Mononuclear cell (primary cell): ENCODE measurements around the gene CPNE6. TPM values are rescaled to one million over a fixed set of nuclear protein-coding genes. Genes with fewer than 3 reads are reported as not detected.
"Not testable (repeated sequence)": the region's sequence is repeated elsewhere in the genome, so short reads cannot be mapped to it uniquely, and the experiment has no call there.

Source experiments
- H3K27me3 ChIP-seq: 2 replicates; pipeline ENCODE4 v1.6.0; 2011; ENCODE audit warnings: low read length, control low read depth; ENCODE audit not compliant: insufficient read depth
- H3K4me1 ChIP-seq: 2 replicates; pipeline ENCODE4 v1.5.1; 2011; ENCODE audit warnings: mild to moderate bottlenecking, low read length, control low read depth; ENCODE audit not compliant: insufficient read depth
- H3K4me3 ChIP-seq: 2 replicates; pipeline ENCODE4 v1.5.1; 2011; ENCODE audit warnings: mild to moderate bottlenecking, low read length, moderate library complexity
- H3K9me3 ChIP-seq: 2 replicates; pipeline ENCODE4 v1.5.1; 2011; ENCODE audit warnings: low read depth, mild to moderate bottlenecking, control low read depth, low read length
- total RNA-seq: library from RNA; depleted of rRNA; stranded (reverse); fragments of >200 nt; gene quantifications from one replicate; pipeline ENCODE4 v1.2.3, GENCODE V29; 2012

Gene CPNE6
- total RNA-seq, 1 donor, result not detected

GRCh38 chr14:24096545-24097181 lies 25.3 kb downstream of the CPNE6 start:
- no peaks in the 10 kb centered on the region for H3K9me3 ChIP-seq
- H3K4me1 ChIP-seq, result peaks cover 53% of the 10 kb centered on the region
- H3K27me3 ChIP-seq, result no peaks in the 10 kb centered on the region
- no peak overlapping the region for H3K4me3 ChIP-seq

GRCh38 chr14:24098229-24098926 lies 27.0 kb downstream of the CPNE6 start:
- Histone ChIP-seq H3K9me3 (no peaks in the 10 kb centered on the region), H3K27me3 (no peaks in the 10 kb centered on the region), H3K4me3 (no peak overlapping the region), H3K4me1 (peaks cover 38% of the 10 kb centered on the region)

GRCh38 chr14:24098927-24099813 lies 27.8 kb downstream of the CPNE6 start:
- H3K27me3 ChIP-seq, result no peaks in the 10 kb centered on the region
- no peak overlapping the region for H3K4me3 ChIP-seq
- H3K9me3 ChIP-seq, result no peaks in the 10 kb centered on the region
- peaks cover 33% of the 10 kb centered on the region for H3K4me1 ChIP-seq

GRCh38 chr14:24100197-24100981 lies 29.0 kb downstream of the CPNE6 start:
- no peaks in the 10 kb centered on the region for H3K27me3 ChIP-seq
- H3K9me3 ChIP-seq, result no peaks in the 10 kb centered on the region
- H3K4me1 ChIP-seq, result peaks cover 24% of the 10 kb centered on the region
- no peak overlapping the region for H3K4me3 ChIP-seq

DNA sequence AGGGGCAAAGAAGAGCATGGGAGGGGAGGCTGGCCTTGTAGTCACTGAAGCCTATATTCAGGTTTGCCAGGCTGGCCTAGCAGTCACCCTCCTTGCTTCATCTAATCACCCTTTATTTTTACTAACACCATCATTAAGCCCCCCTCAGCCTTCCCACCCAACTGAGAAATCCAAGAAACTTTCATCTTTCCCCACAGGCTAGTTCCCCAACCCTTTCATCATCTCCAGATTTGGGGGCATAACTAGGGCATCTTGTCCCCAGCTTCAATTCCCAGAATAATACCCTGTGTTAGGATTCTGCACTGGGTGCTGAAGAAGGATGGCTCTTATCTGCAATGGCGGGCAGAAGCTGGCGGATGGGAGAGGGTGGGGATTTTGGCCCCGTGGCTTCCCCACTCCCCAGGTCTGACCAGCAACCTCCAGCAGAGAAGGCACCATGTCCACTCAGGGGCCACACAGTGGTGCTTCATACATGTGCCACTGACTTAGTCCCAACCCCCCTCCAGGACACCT lies 29.7 kb downstream of the CPNE6 start:
- Histone ChIP-seq H3K27me3 (no peaks in the 10 kb centered on the region), H3K4me1 (peaks cover 17% of the 10 kb centered on the region), H3K9me3 (no peaks in the 10 kb centered on the region), H3K4me3 (no peak overlapping the region)

- H3K4me3 ChIP-seq, result no peak overlapping the region
- H3K27me3 ChIP-seq, result no peaks in the 10 kb centered on the region
- no peaks in the 10 kb centered on the region for H3K9me3 ChIP-seq
- peaks cover 17% of the 10 kb centered on the region for H3K4me1 ChIP-seq
Observed at GRCh38 chr14:24102357-24103048, 31.1 kb downstream of the CPNE6 start.

DNA sequence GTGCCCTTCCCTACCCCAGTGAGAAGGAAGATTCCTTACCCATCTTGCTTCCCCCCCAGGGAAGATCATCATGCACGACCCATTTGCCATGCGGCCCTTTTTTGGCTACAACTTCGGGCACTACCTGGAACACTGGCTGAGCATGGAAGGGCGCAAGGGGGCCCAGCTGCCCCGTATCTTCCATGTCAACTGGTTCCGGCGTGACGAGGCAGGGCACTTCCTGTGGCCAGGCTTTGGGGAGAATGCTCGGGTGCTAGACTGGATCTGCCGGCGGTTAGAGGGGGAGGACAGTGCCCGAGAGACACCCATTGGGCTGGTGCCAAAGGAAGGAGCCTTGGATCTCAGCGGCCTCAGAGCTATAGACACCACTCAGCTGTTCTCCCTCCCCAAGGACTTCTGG lies 32.1 kb downstream of the CPNE6 start:
- Histone ChIP-seq H3K27me3 (no peaks in the 10 kb centered on the region), H3K4me3 (no peak overlapping the region), H3K9me3 (no peaks in the 10 kb centered on the region), H3K4me1 (peaks cover 22% of the 10 kb centered on the region)

GRCh38 chr14:24105609-24106239 lies 34.4 kb downstream of the CPNE6 start:
- peaks cover 19% of the 10 kb centered on the region for H3K4me1 ChIP-seq
- H3K9me3 ChIP-seq, H3K4me3 ChIP-seq, H3K27me3 ChIP-seq: not testable (repeated sequence)

GRCh38 chr14:24106672-24107271 lies 35.4 kb downstream of the CPNE6 start:
- Histone ChIP-seq H3K4me1 (peaks cover 19% of the 10 kb centered on the region), H3K4me3 (no peak overlapping the region), H3K9me3 (no peaks in the 10 kb centered on the region), H3K27me3 (no peaks in the 10 kb centered on the region)

DNA sequence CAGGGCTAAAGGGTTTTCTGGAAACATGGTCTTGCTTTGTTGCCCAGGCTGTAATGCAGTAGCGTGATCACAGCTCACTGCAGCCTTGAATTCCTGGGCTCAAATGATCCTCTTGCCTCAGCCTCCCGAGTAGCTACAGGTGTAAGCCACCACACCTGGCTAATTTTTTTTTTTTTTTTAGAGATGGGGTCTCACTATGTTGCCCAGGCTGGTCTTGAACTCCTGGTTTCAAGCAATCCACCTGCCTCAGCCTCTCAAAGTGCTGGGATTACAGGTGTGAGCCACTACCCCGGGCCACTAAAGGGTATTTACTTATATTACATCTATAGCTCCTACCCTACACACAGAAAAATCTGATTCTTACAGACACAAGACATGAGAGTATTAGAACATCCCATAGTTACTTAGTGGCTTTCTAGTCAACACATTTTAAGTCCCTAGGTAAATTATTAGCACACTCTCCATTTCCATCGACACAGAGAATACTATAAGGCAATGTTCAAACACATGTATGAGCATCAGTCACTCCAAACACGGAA lies 37.0 kb downstream of the CPNE6 start:
- H3K9me3 ChIP-seq, result no peaks in the 10 kb centered on the region
- no peaks in the 10 kb centered on the region for H3K27me3 ChIP-seq
- H3K4me3 ChIP-seq, result no peak overlapping the region
- peaks cover 22% of the 10 kb centered on the region for H3K4me1 ChIP-seq

DNA sequence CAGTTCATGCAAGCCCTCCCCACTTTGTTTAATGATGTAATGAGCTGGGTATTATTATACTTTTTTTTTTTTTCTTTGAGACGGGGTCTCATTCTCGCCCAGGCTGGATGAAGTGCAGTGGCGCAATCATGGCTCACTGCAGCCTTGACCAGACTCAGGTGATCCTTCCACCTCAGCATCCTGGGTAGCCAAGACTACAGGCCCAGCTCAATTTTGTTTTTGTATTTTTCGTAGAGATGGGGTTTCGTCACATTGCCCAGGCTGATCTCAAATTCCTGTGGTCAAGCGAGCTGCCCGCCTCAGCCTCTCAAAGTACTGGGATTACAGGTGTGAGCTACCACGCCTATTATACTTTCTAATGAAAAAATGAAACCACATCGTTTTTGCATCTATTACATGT lies 38.7 kb downstream of the CPNE6 start:
- Histone ChIP-seq H3K4me1 (peaks cover 25% of the 10 kb centered on the region), H3K9me3 (no peaks in the 10 kb centered on the region), H3K4me3 (no peak overlapping the region), H3K27me3 (no peaks in the 10 kb centered on the region)

DNA sequence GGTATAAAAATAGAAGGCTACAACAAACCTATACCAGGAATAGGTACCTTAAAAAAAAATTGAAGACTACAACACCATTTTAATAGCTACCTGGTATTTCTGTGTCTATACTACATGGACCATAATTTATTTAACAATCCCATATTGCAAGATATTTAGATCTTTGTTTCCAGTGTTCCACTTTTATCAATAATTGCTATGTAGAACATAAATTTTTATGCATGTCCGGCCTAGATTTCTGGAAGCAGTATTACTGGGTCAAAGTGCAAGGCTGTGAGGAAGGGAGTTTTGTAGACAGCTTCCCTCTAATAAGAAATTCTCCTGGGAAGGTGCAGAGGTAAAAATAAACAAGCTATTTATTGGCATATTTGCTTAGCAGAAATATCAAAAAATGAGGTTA lies 39.2 kb downstream of the CPNE6 start:
- no peak overlapping the region for H3K4me3 ChIP-seq
- peaks cover 27% of the 10 kb centered on the region for H3K4me1 ChIP-seq
- H3K9me3 ChIP-seq, result no peaks in the 10 kb centered on the region
- H3K27me3 ChIP-seq, result no peaks in the 10 kb centered on the region

DNA sequence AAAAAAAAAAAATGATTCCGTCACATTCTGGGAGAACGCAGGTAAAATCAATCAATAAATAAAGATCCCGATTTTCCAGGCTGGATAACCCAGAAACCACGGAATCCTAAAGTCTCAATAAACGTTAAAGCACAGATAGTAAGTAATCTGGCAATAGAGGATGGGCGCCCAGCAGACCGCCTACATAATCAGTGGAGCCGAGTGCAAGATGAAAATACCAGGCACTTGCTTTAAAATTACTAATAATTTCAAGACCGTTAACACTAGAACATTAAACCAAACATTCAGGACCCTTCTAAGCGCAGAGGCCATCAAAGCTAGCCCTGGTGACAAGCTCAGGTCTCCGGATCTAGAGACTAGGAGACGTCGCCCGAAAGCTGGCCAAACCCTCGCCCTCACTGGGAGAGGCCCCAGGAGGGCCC lies 42.0 kb downstream of the CPNE6 start:
- Histone ChIP-seq H3K4me3 (peak overlapping the region; percentile 87), H3K27me3 (no peaks in the 10 kb centered on the region), H3K4me1 (peaks cover 41% of the 10 kb centered on the region), H3K9me3 (no peaks in the 10 kb centered on the region)
